Epithelial cell of proximal tubule (primary cell): ENCODE measurements around the gene SRXN1. TPM values are rescaled to one million over a fixed set of nuclear protein-coding genes. Genes with fewer than 3 reads are reported as not detected.

Experiments used
- DNase-seq: peaks from one replicate; pipeline ENCODE4 v3.0.0-alpha.2; 2011; ENCODE audit warnings: low read depth
- H3K4me3 ChIP-seq: 2 replicates; pipeline ENCODE4 v1.5.1; 2011; ENCODE audit warnings: low read depth, mild to moderate bottlenecking, low read length
- total RNA-seq: library from RNA; depleted of rRNA; stranded (reverse); fragments of >200 nt; gene quantifications from 2 replicates; pipeline ENCODE4 v1.2.3, GENCODE V29; 2015
- TF ChIP-seq, protein P1 (sequence below): conservative IDR thresholded peaks from 2 replicates; pipeline ENCODE4 v1.5.1; 2012; ENCODE audit warnings: low read depth, mild to moderate bottlenecking, low read length

SRXN1 gene
- total RNA-seq, 1 donor from 2014 or later = 35.4 TPM

DNA sequence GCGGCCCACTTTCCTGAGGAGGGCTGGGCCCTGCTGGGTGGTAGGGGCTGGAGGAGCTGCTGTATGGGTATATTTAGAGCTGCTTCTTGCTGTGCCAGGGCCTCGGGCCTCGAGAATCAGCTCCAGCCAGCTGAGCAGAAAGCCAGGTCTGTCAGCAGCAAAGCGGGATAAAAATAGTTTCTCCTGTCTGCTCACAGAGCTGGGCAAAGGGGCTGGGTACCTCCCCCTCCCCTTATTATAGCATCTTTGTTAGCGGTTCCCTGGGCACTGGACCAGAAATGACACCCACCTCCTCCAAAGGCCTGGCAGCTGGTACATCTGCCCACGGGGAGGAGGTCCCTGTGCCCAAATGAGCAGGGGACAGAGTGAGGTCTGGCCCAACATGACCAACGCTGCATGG, 16.6 kb upstream of the SRXN1 start:
- TF ChIP-seq, protein P1, sequence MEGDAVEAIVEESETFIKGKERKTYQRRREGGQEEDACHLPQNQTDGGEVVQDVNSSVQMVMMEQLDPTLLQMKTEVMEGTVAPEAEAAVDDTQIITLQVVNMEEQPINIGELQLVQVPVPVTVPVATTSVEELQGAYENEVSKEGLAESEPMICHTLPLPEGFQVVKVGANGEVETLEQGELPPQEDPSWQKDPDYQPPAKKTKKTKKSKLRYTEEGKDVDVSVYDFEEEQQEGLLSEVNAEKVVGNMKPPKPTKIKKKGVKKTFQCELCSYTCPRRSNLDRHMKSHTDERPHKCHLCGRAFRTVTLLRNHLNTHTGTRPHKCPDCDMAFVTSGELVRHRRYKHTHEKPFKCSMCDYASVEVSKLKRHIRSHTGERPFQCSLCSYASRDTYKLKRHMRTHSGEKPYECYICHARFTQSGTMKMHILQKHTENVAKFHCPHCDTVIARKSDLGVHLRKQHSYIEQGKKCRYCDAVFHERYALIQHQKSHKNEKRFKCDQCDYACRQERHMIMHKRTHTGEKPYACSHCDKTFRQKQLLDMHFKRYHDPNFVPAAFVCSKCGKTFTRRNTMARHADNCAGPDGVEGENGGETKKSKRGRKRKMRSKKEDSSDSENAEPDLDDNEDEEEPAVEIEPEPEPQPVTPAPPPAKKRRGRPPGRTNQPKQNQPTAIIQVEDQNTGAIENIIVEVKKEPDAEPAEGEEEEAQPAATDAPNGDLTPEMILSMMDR = no peak
- DNase-seq = no peak
- no peak overlapping the region for H3K4me3 ChIP-seq

DNA sequence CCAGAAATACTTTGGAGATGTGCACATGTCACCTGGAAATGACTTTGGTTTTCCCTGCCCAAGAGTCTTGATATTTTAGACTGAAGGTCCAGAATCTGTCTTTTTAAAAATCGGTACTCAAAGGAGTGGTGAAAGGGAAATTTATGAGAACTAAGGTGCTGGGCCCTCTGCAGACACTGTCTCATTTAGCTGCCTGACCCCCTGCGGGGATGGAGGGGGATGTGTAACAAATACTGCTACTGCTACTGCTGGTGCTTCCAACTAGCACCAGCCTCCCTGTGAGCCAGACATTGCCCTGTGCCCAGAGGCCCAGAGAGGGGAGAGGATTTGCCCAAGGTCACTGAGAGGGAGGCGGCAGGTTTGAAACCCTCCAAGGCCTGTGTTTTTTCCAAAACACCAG, 15.6 kb upstream of the SRXN1 start:
- TF ChIP-seq, protein P1 = no peak
- H3K4me3 ChIP-seq = no peak overlapping the region
- DNase-seq = no peak

DNA sequence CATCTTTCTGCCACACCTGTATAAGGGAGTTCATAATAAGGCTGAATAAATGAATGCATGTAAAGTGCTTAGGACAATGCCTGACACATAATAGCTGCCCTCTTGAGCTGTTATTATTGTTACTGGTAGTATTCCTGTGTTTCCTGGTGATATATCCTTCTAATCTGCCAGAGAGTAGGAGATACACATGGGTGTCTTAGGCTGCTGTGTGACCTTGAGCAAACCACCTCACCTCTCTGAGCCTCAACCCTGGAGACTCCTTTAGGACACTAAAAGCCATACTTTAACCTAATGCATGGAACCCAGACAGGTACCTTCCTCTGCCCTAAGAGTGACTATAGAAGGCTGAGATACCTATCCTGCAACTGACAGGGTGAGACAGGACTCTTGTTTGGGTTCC, 15.1 kb upstream of the SRXN1 start:
- no peak overlapping the region for H3K4me3 ChIP-seq
- TF ChIP-seq, protein P1 = no peak
- DNase-seq = no peak

DNA sequence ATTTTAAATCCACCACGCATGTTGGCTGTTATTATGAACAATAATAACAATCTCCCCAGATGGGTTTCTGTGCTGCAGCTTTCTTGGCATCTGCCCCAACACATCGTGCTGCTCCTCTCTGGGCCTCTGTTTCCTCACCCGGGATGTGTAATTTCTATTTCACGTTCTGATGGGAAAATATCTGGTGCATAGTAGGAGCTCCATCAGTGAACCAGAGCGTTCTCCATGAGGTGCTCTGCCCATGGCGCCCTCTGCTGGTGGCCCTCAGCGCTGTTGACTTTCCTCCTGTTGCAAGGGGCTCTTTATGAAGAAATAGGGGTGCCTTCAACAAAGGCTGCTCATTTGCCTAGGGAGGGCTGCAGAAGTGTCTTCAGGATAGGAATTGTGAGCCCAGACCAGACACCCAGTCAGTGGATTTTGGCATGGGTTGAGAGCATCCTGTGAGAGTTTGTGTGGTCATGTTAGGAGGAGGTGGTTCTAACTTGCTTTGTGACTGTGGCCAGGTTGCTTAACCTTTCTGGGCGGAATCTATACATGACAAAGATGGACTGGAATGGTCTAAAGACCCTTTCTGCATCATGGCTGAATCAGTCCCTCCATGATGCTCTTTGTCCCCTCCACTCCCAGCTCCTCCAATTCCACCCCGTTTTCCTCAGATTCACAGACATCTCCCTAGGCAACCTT, 14.5 kb upstream of the SRXN1 start:
- no peak overlapping the region for H3K4me3 ChIP-seq
- DNase-seq = no peak
- TF ChIP-seq, protein P1 = peak; percentile 96

DNA sequence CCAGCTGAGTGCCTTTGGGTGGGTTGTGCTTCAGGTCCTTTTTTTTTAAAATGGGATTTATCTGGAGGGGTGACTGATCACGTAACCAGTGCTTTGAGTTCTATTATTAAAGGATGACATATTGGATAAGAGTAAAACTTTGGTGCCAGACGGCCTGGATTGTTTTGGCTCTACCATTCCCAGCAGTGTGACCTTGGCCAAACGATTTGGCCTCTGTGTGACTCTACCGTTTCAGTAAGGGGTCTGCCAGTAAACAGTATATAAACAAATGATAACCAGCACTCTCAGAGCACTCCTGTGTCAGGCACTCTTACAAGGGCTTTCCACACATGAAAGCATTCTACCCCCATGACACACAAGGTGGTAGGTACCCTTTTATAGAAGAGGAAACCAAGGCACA, 13.9 kb upstream of the SRXN1 start:
- TF ChIP-seq, protein P1 = no peak
- H3K4me3 ChIP-seq = no peak overlapping the region
- DNase-seq = no peak

DNA sequence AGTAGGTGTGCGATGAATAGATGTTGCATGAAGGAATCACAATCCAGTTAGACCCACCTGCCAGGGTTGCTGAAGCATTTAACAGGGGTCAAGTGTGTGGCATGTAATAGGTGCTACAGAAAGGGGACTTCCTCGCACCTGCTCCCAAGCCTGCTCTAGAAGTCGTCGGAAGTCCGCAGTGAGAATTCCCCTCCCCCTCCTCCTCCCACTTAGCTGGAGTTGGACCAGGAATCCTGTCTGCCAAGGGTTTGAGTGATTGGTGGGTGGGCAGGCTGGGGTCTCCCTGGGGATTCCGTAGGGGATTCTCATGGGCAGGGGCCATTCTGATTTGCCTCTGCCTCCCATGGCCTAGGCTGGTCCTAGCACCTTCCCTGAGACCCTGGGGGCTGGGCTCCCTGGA, 12.3 kb upstream of the SRXN1 start:
- TF ChIP-seq, protein P1 = no peak
- H3K4me3 ChIP-seq = no peak overlapping the region

DNA sequence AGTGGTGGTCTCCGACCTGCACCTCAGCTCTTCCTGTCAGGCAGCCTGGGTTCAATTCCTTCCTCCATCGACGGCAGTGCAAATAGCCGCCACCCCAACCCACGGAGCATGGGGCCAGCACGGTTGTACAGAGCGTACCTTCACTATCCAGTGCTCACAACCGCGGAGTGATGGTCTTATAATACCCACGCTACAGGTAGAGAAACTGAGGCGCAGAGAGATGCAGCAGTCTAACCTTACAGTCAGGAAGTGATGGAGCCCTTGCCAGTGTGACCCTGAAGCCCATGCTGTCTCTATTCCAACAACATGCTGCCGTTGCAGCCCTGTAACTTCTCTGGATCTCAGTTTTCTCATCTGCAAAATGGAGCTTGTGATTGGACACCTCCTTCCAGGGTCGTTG, 11.6 kb upstream of the SRXN1 start:
- TF ChIP-seq, protein P1 = no peak
- no peak for DNase-seq

More for the DNA sequence above, 12.3 kb upstream of the SRXN1 start:
- no peak for DNase-seq

More for the DNA sequence above, 11.6 kb upstream of the SRXN1 start:
- H3K4me3 ChIP-seq = no peak overlapping the region
